ENCODE results near the gene PRR3.
A peak's percentile ranks its signal among the peaks of the same experiment; 100 is the strongest.

Gene PRR3

GRCh38 chr6:30583921-30584320, 26.8 kb downstream of the PRR3 start:
- no CpG with 5 or more reads among the region's 5 CpGs for WGBS (ENCODE audit: extremely low coverage, insufficient coverage, insufficient read length)

GRCh38 chr6:30589754-30590358, 32.8 kb downstream of the PRR3 start:
- H3K79me2 ChIP-seq (ENCODE audit: control insufficient read depth, insufficient read depth, low read length, poor library complexity): peaks cover 1% of the 10 kb centered on the region
- H4K12ac ChIP-seq (ENCODE audit: low read depth, low read length): no peak overlapping the region
- no peak for DNase-seq
- H3K4me3 ChIP-seq (ENCODE audit: low read depth, low read length): no peak overlapping the region
- no peak overlapping the region for H3K4ac ChIP-seq (ENCODE audit: low read depth, low read length)
- no peak overlapping the region for H3K23ac ChIP-seq (ENCODE audit: low read length)
- H3K9me3 ChIP-seq (ENCODE audit: insufficient read depth, low read depth, low read length): no peaks in the 10 kb centered on the region
- no peak overlapping the region for H3K4me2 ChIP-seq (ENCODE audit: low read length)
- H3K27ac ChIP-seq (ENCODE audit: low read depth, low read length): peak overlapping the region; percentile 89
- H3K9ac ChIP-seq (ENCODE audit: low read length): no peak overlapping the region
- no peak overlapping the region for H2BK12ac ChIP-seq (ENCODE audit: low read length)
- H3K4me1 ChIP-seq (ENCODE audit: control insufficient read depth in 1 of 2, insufficient read depth in 2 of 2, low read length in 2 of 2): peaks cover 19% of the 10 kb centered on the region in 2 experiments
- H3K14ac ChIP-seq (ENCODE audit: low read length): no peak overlapping the region
- H3K79me1 ChIP-seq (ENCODE audit: low read length): peaks cover 10% of the 10 kb centered on the region
- no CpG with 5 or more reads among the region's 15 CpGs for WGBS (ENCODE audit: extremely low coverage, insufficient coverage, insufficient read length)
- no peaks in the 10 kb centered on the region for H3K27me3 ChIP-seq (ENCODE audit: insufficient read depth, low read length)
- peaks cover 60 to 67% of the 10 kb centered on the region in 2 experiments for H3K36me3 ChIP-seq (ENCODE audit: control insufficient read depth in 1 of 2, insufficient read depth in 2 of 2, low read length in 2 of 2)
- no peak overlapping the region for H3K18ac ChIP-seq (ENCODE audit: low read length)
- no peak overlapping the region for H2BK5ac ChIP-seq (ENCODE audit: low read depth, low read length, poor library complexity)
- H2BK120ac ChIP-seq (ENCODE audit: insufficient read depth, low read length, poor library complexity): peak overlapping the region; percentile 28
- H4K8ac ChIP-seq (ENCODE audit: low read depth, low read length): no peak overlapping the region
- no peak overlapping the region for H4K91ac ChIP-seq (ENCODE audit: low read depth, low read length)
- no peak overlapping the region for H2AK5ac ChIP-seq (ENCODE audit: low read length)
- no peak overlapping the region for H2AFZ ChIP-seq (ENCODE audit: insufficient read depth, low read length, poor library complexity)

More at GRCh38 chr6:30583921-30584320, 26.8 kb downstream of the PRR3 start:
- Histone ChIP-seq H3K23ac (ENCODE audit: low read length) (no peak overlapping the region), H2BK5ac (ENCODE audit: low read depth, low read length, poor library complexity) (no peak overlapping the region), H3K4me2 (ENCODE audit: low read length) (no peak overlapping the region), H3K36me3 (ENCODE audit: control insufficient read depth in 1 of 2, insufficient read depth in 2 of 2, low read length in 2 of 2) (peaks cover 70 to 85% of the 10 kb centered on the region in 2 experiments), H3K27ac (ENCODE audit: low read depth, low read length) (no peak overlapping the region), H3K18ac (ENCODE audit: low read length) (no peak overlapping the region), H2BK12ac (ENCODE audit: low read length) (no peak overlapping the region), H3K4me3 (ENCODE audit: low read depth, low read length) (no peak overlapping the region), H3K79me1 (ENCODE audit: low read length) (no peaks in the 10 kb centered on the region), H2AK5ac (ENCODE audit: low read length) (no peak overlapping the region), H4K12ac (ENCODE audit: low read depth, low read length) (no peak overlapping the region), H4K8ac (ENCODE audit: low read depth, low read length) (no peak overlapping the region), H4K91ac (ENCODE audit: low read depth, low read length) (no peak overlapping the region), H2BK120ac (ENCODE audit: insufficient read depth, low read length, poor library complexity) (no peak overlapping the region), H3K9me3 (ENCODE audit: insufficient read depth, low read depth, low read length) (no peaks in the 10 kb centered on the region), H3K14ac (ENCODE audit: low read length) (no peak overlapping the region), H3K79me2 (ENCODE audit: control insufficient read depth, insufficient read depth, low read length, poor library complexity) (no peaks in the 10 kb centered on the region), H3K9ac (ENCODE audit: low read length) (no peak overlapping the region), H2AFZ (ENCODE audit: insufficient read depth, low read length, poor library complexity) (no peak overlapping the region), H3K4ac (ENCODE audit: low read depth, low read length) (no peak overlapping the region), H3K4me1 (ENCODE audit: control insufficient read depth in 1 of 2, insufficient read depth in 2 of 2, low read length in 2 of 2) (no peaks in the 10 kb centered on the region), H3K27me3 (ENCODE audit: insufficient read depth, low read length) (no peaks in the 10 kb centered on the region)
- no peak for DNase-seq

GRCh38 chr6:30590509-30590908, 33.4 kb downstream of the PRR3 start:
- DNase-seq: no peak
- no peaks in the 10 kb centered on the region for H3K9me3 ChIP-seq (ENCODE audit: insufficient read depth, low read depth, low read length)
- H2BK5ac ChIP-seq (ENCODE audit: low read depth, low read length, poor library complexity): peak overlapping the region; percentile 75
- peaks cover 1% of the 10 kb centered on the region for H3K79me2 ChIP-seq (ENCODE audit: control insufficient read depth, insufficient read depth, low read length, poor library complexity)
- H3K14ac ChIP-seq (ENCODE audit: low read length): peak overlapping the region; percentile 71
- no peak overlapping the region for H4K12ac ChIP-seq (ENCODE audit: low read depth, low read length)
- peak overlapping the region; percentile 78 for H4K91ac ChIP-seq (ENCODE audit: low read depth, low read length)
- H3K27me3 ChIP-seq (ENCODE audit: insufficient read depth, low read length): no peaks in the 10 kb centered on the region
- H3K4me1 ChIP-seq (ENCODE audit: control insufficient read depth in 1 of 2, insufficient read depth in 2 of 2, low read length in 2 of 2): peaks cover 19% of the 10 kb centered on the region in 2 experiments
- H3K23ac ChIP-seq (ENCODE audit: low read length): no peak overlapping the region
- no peak overlapping the region for H2AFZ ChIP-seq (ENCODE audit: insufficient read depth, low read length, poor library complexity)
- peak overlapping the region; percentile 8 for H3K4me2 ChIP-seq (ENCODE audit: low read length)
- peak overlapping the region; percentile 21 for H2BK12ac ChIP-seq (ENCODE audit: low read length)
- H3K27ac ChIP-seq (ENCODE audit: low read depth, low read length): peak overlapping the region; percentile 89
- H3K79me1 ChIP-seq (ENCODE audit: low read length): peaks cover 10% of the 10 kb centered on the region
- H2BK120ac ChIP-seq (ENCODE audit: insufficient read depth, low read length, poor library complexity): peak overlapping the region; percentile 28
- no peak overlapping the region for H3K9ac ChIP-seq (ENCODE audit: low read length)
- peak overlapping the region; percentile 6 for H2AK5ac ChIP-seq (ENCODE audit: low read length)
- no peak overlapping the region for H3K4me3 ChIP-seq (ENCODE audit: low read depth, low read length)
- peak overlapping the region; percentile 27 for H3K18ac ChIP-seq (ENCODE audit: low read length)
- H4K8ac ChIP-seq (ENCODE audit: low read depth, low read length): peak overlapping the region; percentile 43
- peaks cover 53 to 64% of the 10 kb centered on the region in 2 experiments for H3K36me3 ChIP-seq (ENCODE audit: control insufficient read depth in 1 of 2, insufficient read depth in 2 of 2, low read length in 2 of 2)
- no peak overlapping the region for H3K4ac ChIP-seq (ENCODE audit: low read depth, low read length)
- no CpG with 5 or more reads among the region's 8 CpGs for WGBS (ENCODE audit: extremely low coverage, insufficient coverage, insufficient read length)

- DNase-seq: peak; percentile 83 to 93
- no peak overlapping the region for H3K14ac ChIP-seq (ENCODE audit: low read length)
- no peak overlapping the region for H3K23ac ChIP-seq (ENCODE audit: low read length)
- peak overlapping the region; percentile 78 for H4K91ac ChIP-seq (ENCODE audit: low read depth, low read length)
- H3K27me3 ChIP-seq (ENCODE audit: insufficient read depth, low read length): no peaks in the 10 kb centered on the region
- no peak overlapping the region for H3K4ac ChIP-seq (ENCODE audit: low read depth, low read length)
- peaks cover 48 to 59% of the 10 kb centered on the region in 2 experiments for H3K36me3 ChIP-seq (ENCODE audit: control insufficient read depth in 1 of 2, insufficient read depth in 2 of 2, low read length in 2 of 2)
- peak overlapping the region; percentile 89 for H3K27ac ChIP-seq (ENCODE audit: low read depth, low read length)
- H3K9ac ChIP-seq (ENCODE audit: low read length): no peak overlapping the region
- peaks cover 19% of the 10 kb centered on the region in 2 experiments for H3K4me1 ChIP-seq (ENCODE audit: control insufficient read depth in 1 of 2, insufficient read depth in 2 of 2, low read length in 2 of 2)
- no peaks in the 10 kb centered on the region for H3K9me3 ChIP-seq (ENCODE audit: insufficient read depth, low read depth, low read length)
- H2AK5ac ChIP-seq (ENCODE audit: low read length): no peak overlapping the region
- H3K4me3 ChIP-seq (ENCODE audit: low read depth, low read length): no peak overlapping the region
- H2BK12ac ChIP-seq (ENCODE audit: low read length): peak overlapping the region; percentile 21
- no peak overlapping the region for H2AFZ ChIP-seq (ENCODE audit: insufficient read depth, low read length, poor library complexity)
- no peak overlapping the region for H2BK120ac ChIP-seq (ENCODE audit: insufficient read depth, low read length, poor library complexity)
- no peak overlapping the region for H3K18ac ChIP-seq (ENCODE audit: low read length)
- peaks cover 10% of the 10 kb centered on the region for H3K79me1 ChIP-seq (ENCODE audit: low read length)
- peaks cover 1% of the 10 kb centered on the region for H3K79me2 ChIP-seq (ENCODE audit: control insufficient read depth, insufficient read depth, low read length, poor library complexity)
- H4K8ac ChIP-seq (ENCODE audit: low read depth, low read length): no peak overlapping the region
- no CpG with 5 or more reads among the region's 1 CpG for WGBS (ENCODE audit: extremely low coverage, insufficient coverage, insufficient read length)
- H2BK5ac ChIP-seq (ENCODE audit: low read depth, low read length, poor library complexity): peak overlapping the region; percentile 75
- H3K4me2 ChIP-seq (ENCODE audit: low read length): peak overlapping the region; percentile 42
- H4K12ac ChIP-seq (ENCODE audit: low read depth, low read length): no peak overlapping the region
These were observed 33.9 kb downstream of the PRR3 start for GRCh38 chr6:30591008-30591407.

Data from trophoblast cell (in vitro differentiated cells and primary cell).